ENCODE results near the gene FAM135A.
"Not testable (repeated sequence)": the region's sequence is repeated elsewhere in the genome, so short reads cannot be mapped to it uniquely, and the experiment has no call there.

Gene FAM135A

GRCh38 chr6:70470016-70470415 is 56.7 kb downstream of the FAM135A start:
- no peak for DNase-seq

- not testable (repeated sequence) for DNase-seq
Measured at GRCh38 chr6:70470510-70470909, 57.2 kb downstream of the FAM135A start.

- no peak for DNase-seq
Measured at GRCh38 chr6:70474751-70475150, 61.4 kb downstream of the FAM135A start.

- peak; percentile 28 for DNase-seq
Measured at GRCh38 chr6:70479236-70479635, 65.9 kb downstream of the FAM135A start.

GRCh38 chr6:70486638-70487037 is 73.3 kb downstream of the FAM135A start:
- not testable (repeated sequence) for DNase-seq

- no peak for DNase-seq
Measured at GRCh38 chr6:70489364-70489763, 76.1 kb downstream of the FAM135A start.

GRCh38 chr6:70494833-70495232 is 81.5 kb downstream of the FAM135A start:
- DNase-seq, result no peak

- DNase-seq, result not testable (repeated sequence)
Measured at GRCh38 chr6:70495790-70496189, 82.5 kb downstream of the FAM135A start.

GRCh38 chr6:70502484-70502883 is 89.2 kb downstream of the FAM135A start:
- DNase-seq, result no peak

- DNase-seq, result no peak
Measured at GRCh38 chr6:70503813-70504465, 90.6 kb downstream of the FAM135A start.

GRCh38 chr6:70506321-70506720 is 93.0 kb downstream of the FAM135A start:
- no peak for DNase-seq

GRCh38 chr6:70507161-70507560 is 93.9 kb downstream of the FAM135A start:
- no peak for DNase-seq

- DNase-seq, result no peak
Measured at GRCh38 chr6:70508953-70509352, 95.6 kb downstream of the FAM135A start.

- no peak for DNase-seq
Measured at GRCh38 chr6:70510600-70510999, 97.3 kb downstream of the FAM135A start.

GRCh38 chr6:70518723-70519122 is 105.4 kb downstream of the FAM135A start:
- no peak for DNase-seq

GRCh38 chr6:70520575-70520974 is 107.3 kb downstream of the FAM135A start:
- DNase-seq, result no peak

- no peak for DNase-seq
Measured at GRCh38 chr6:70524721-70525286, 111.5 kb downstream of the FAM135A start.

GRCh38 chr6:70527071-70527737 is 113.9 kb downstream of the FAM135A start:
- no peak for DNase-seq

- no peak for DNase-seq
Measured at GRCh38 chr6:70530023-70530422, 116.7 kb downstream of the FAM135A start.

- no peak for DNase-seq
Measured at GRCh38 chr6:70531133-70531532, 117.8 kb downstream of the FAM135A start.

- no peak for DNase-seq
Measured at GRCh38 chr6:70537266-70537665, 124.0 kb downstream of the FAM135A start.

- DNase-seq, result no peak
Measured at GRCh38 chr6:70538376-70538775, 125.1 kb downstream of the FAM135A start.

- DNase-seq, result peak; percentile 21
Measured at GRCh38 chr6:70547313-70547712, 134.0 kb downstream of the FAM135A start.

GRCh38 chr6:70547905-70548304 is 134.6 kb downstream of the FAM135A start:
- no peak for DNase-seq
